Stomach (tissue), 9 donors: ENCODE measurements around the gene TESPA1. TPM values are rescaled to one million over a fixed set of nuclear protein-coding genes. Genes with fewer than 3 reads are reported as not detected.
"Not testable (repeated sequence)": the region's sequence is repeated elsewhere in the genome, so short reads cannot be mapped to it uniquely, and the experiment has no call there.

Experiments
- DNase-seq, 2 donors: peaks; one replicate each; pipeline versions ENCODE4 v3.0.0 to v3.0.0-alpha.2; 2013 to 2019
- H3K27ac ChIP-seq, 5 donors: fragments of 200-600 bp in 4 of 5; sonication (generic) in 4 of 5; one replicate each; pipeline ENCODE4 v1.5.1; 2013 to 2019; ENCODE audit warnings: mild to moderate bottlenecking in 1 of 5, moderate library complexity in 1 of 5
- H3K27me3 ChIP-seq, 3 donors: fragments of 200-600 bp; sonication (generic); one replicate each; pipeline ENCODE4 v1.5.1; 2017 to 2019; ENCODE audit warnings: mixed run types in 1 of 3
- H3K36me3 ChIP-seq, 4 donors: fragments of 200-600 bp; sonication (generic); 1 replicate in 3 of 4; 2 replicates in 1 of 4; pipeline ENCODE4 v1.5.1; 2016 to 2019
- H3K4me1 ChIP-seq, 4 donors: fragments of 200-600 bp; sonication (generic); one replicate each; pipeline ENCODE4 v1.5.1; 2016 to 2019
- H3K4me3 ChIP-seq, 4 donors: fragments of 200-600 bp; sonication (generic) in 3 of 4; one replicate each; pipeline ENCODE4 v1.5.1; 2016 to 2019; ENCODE audit warnings: mild to moderate bottlenecking in 1 of 4
- H3K9me3 ChIP-seq, 4 donors: fragments of 200-600 bp; sonication (generic); one replicate each; pipeline ENCODE4 v1.5.1; 2016 to 2019
- EP300 ChIP-seq: sonication (generic); formaldehyde crosslinking; IDR thresholded peaks from one replicate; pipeline ENCODE4 v1.6.1; 2017; ENCODE audit warnings: antibody characterized with exemption
- POLR2A ChIP-seq, 4 donors: fragments of 450-650 bp; IDR thresholded peaks; one replicate each; pipeline ENCODE4 v1.6.1; 2016; ENCODE audit warnings: antibody characterized with exemption in 4 of 4, control low read depth in 2 of 4, mild to moderate bottlenecking in 1 of 4, moderate library complexity in 1 of 4
- POLR2AphosphoS5 ChIP-seq, 3 donors: sonication (generic); formaldehyde crosslinking; IDR thresholded peaks; one replicate each; pipeline ENCODE4 v1.6.1; 2016; ENCODE audit warnings: antibody characterized with exemption in 3 of 3
- WGBS, 5 donors: extraction: QIAGEN DNeasy Blood & Tissue Kit in 3 of 5; methylation state at CpG; one replicate each; pipeline versions ENCODE4 v1.1.5 to v1.1.7; 2013 to 2018; 5-methylcytosine and 5-hydroxymethylcytosine counted together
- intact Hi-C: fragments of 100-400 bp; cut with DNase I; formaldehyde crosslinking; loops from one replicate; pipeline ENCODE4 v1.15.1; 2023; ENCODE audit warnings: low total_unique reads
- polyA plus RNA-seq, 3 donors: library from polyadenylated mRNA; stranded (reverse); fragments of 200-250 nt; gene quantifications; one replicate each; pipeline ENCODE4 v1.2.3, GENCODE V29; 2013
- total RNA-seq, 5 donors: library from RNA; depleted of rRNA; stranded (reverse); fragments of >200 nt; gene quantifications; one replicate each; pipeline versions ENCODE4 v1.1.0 to v1.2.3, GENCODE V29; 2014 to 2016
- TF ChIP-seq, protein P1 (sequence below), 7 experiments: fragments of 450-650 bp in 4 of 7; fragments of 200-600 bp in 3 of 7; sonication (generic) in 3 of 7; IDR thresholded peaks; one replicate each; pipeline ENCODE4 v1.5.1; 2016 to 2019; ENCODE audit warnings: antibody characterized with exemption in 7 of 7, control low read depth in 2 of 7, mild to moderate bottlenecking in 1 of 7
- donor health status: healthy with polysubstance abuse.
- donor health status: Bipolar disorder and iron deficiency.
- donor health status: healthy.

The TESPA1 gene
- total and polyA plus RNA-seq, 8 donors, result 0.81 to 2.6 (median 1.2) TPM; not detected in 4

GRCh38 chr12:54950071-54950727 is 34.4 kb downstream of the TESPA1 start:
- Histone ChIP-seq H3K27me3 (no peaks in the 10 kb centered on the region), H3K9me3 (no peaks in the 10 kb centered on the region), H3K4me3 (no peak overlapping the region), H3K36me3 (no peaks in the 10 kb centered on the region), H3K4me1 (no peaks in the 10 kb centered on the region), H3K27ac (no peak overlapping the region)
- WGBS, 5 donors, result 85 to 100% (median 95%) methylated on average over 1 of the region's 1 CpG
- TF ChIP-seq EP300 (no peak), POLR2A (IDR thresholded peaks at IDR 0.05) (no peak), POLR2AphosphoS5 (IDR thresholded peaks at IDR 0.05) (no peak)
- TF ChIP-seq, protein P1, sequence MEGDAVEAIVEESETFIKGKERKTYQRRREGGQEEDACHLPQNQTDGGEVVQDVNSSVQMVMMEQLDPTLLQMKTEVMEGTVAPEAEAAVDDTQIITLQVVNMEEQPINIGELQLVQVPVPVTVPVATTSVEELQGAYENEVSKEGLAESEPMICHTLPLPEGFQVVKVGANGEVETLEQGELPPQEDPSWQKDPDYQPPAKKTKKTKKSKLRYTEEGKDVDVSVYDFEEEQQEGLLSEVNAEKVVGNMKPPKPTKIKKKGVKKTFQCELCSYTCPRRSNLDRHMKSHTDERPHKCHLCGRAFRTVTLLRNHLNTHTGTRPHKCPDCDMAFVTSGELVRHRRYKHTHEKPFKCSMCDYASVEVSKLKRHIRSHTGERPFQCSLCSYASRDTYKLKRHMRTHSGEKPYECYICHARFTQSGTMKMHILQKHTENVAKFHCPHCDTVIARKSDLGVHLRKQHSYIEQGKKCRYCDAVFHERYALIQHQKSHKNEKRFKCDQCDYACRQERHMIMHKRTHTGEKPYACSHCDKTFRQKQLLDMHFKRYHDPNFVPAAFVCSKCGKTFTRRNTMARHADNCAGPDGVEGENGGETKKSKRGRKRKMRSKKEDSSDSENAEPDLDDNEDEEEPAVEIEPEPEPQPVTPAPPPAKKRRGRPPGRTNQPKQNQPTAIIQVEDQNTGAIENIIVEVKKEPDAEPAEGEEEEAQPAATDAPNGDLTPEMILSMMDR (IDR thresholded peaks at IDR 0.05), result no peak
- intact Hi-C loops, result loop anchor here (10.0 kb wide), 1 partner anchor 85 kb away; no protein-coding TSS in a partner anchor
- DNase-seq, result no peak

DNA sequence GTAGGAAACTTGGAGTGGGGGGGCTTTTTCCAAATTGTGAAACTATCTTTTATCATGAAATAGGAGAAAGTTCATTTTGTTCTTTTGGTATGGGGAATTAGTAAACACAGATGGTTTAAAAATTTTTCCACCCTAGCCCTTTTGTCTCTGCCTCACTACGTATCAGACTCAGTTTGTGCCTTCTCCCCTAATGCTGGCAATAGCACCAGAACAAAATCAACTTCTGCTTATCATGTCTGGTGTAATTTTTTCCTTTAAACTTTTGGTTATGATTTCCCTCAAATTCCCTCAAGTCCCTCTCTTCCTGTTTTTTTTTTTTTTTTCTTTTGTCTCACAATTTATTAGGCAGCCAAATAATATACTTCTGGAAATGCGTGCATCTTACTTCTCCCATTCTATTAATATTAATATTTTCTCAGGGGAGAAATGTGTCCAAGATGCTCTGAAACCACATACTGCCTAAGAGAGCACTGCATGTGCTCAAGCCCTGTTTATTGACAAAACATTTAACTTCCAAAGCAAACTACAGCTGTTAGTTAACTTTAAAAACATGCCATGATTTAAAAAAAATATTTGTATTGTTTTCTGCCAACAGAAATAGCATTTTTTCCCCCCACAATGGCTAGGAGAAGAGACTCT is 35.4 kb downstream of the TESPA1 start:
- Histone ChIP-seq H3K4me3 (no peak overlapping the region), H3K36me3 (no peaks in the 10 kb centered on the region), H3K9me3 (no peaks in the 10 kb centered on the region), H3K4me1 (no peaks in the 10 kb centered on the region), H3K27ac (no peak overlapping the region), H3K27me3 (no peaks in the 10 kb centered on the region)
- no peak for TF ChIP-seq POLR2AphosphoS5 (IDR thresholded peaks at IDR 0.05)
- TF ChIP-seq POLR2A (IDR thresholded peaks at IDR 0.05), result no peak
- TF ChIP-seq, protein P1 (IDR thresholded peaks at IDR 0.05), result no peak
- no peak for TF ChIP-seq EP300
- intact Hi-C loops, result no loop called here
- no peak for DNase-seq
- 60 to 76% (median 71%) methylated on average over 2 of the region's 2 CpGs for WGBS, 5 donors

GRCh38 chr12:54948171-54948570 is 36.4 kb downstream of the TESPA1 start:
- H3K4me3 ChIP-seq, result no peak overlapping the region
- no peaks in the 10 kb centered on the region for H3K9me3 ChIP-seq
- H3K27me3 ChIP-seq, result no peaks in the 10 kb centered on the region
- no peak overlapping the region for H3K27ac ChIP-seq
- intact Hi-C loops, result no loop called here
- no peaks in the 10 kb centered on the region for H3K4me1 ChIP-seq
- TF ChIP-seq EP300 (no peak), POLR2AphosphoS5 (IDR thresholded peaks at IDR 0.05) (no peak), POLR2A (IDR thresholded peaks at IDR 0.05) (no peak)
- TF ChIP-seq, protein P1 (IDR thresholded peaks at IDR 0.05), result no peak
- DNase-seq, result no peak
- no peaks in the 10 kb centered on the region for H3K36me3 ChIP-seq
- 76 to 91% (median 88%) methylated on average over 1 of the region's 1 CpG for WGBS, 5 donors

DNA sequence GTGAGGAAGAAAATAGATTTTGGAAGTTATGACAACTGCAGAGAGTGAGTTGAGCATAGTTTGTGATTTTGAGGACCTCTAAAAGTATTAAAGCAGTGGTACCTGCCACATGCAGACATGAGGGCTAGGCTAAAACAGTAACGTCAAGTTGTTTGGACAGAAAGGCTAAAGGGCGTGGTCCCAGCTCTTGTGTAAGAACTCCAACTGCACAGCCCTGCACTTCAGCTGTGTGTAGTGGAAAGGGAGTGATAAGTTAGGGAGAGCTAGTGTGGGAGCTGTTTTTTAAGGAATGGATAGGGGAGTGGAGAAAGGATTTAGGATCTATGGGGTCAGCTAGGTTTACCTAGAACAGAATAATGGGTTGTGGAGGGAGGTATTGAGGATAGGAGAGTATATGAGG is 39.5 kb downstream of the TESPA1 start:
- Histone ChIP-seq H3K27ac (no peak overlapping the region), H3K4me3 (no peak overlapping the region), H3K4me1 (no peaks in the 10 kb centered on the region), H3K27me3 (no peaks in the 10 kb centered on the region), H3K36me3 (no peaks in the 10 kb centered on the region), H3K9me3 (no peaks in the 10 kb centered on the region)
- no peak for DNase-seq
- intact Hi-C loops, result no loop called here
- TF ChIP-seq, protein P1 (IDR thresholded peaks at IDR 0.05), result no peak
- TF ChIP-seq POLR2A (IDR thresholded peaks at IDR 0.05) (no peak), EP300 (no peak), POLR2AphosphoS5 (IDR thresholded peaks at IDR 0.05) (no peak)
- 34 to 65% (median 56%) methylated on average over 2 of the region's 2 CpGs for WGBS, 5 donors

GRCh38 chr12:54943292-54943691 is 41.3 kb downstream of the TESPA1 start:
- H3K4me1 ChIP-seq, intact Hi-C loops, H3K27me3 ChIP-seq, H3K36me3 ChIP-seq, H3K4me3 ChIP-seq, DNase-seq, H3K9me3 ChIP-seq, H3K27ac ChIP-seq: not testable (repeated sequence)
- WGBS, 5 donors, result 57 to 78% (median 66%) methylated on average over 4 of the region's 4 CpGs
